ENCODE data around the gene ZNF490.

GRCh38 chr19:12626958-12627357 is 16.3 kb upstream of the ZNF490 start:
- TF ChIP-seq CTCF (IDR thresholded peaks at IDR 0.05) (no peak), REST (IDR thresholded peaks at IDR 0.05) (no peak), RAD21 (conservative IDR thresholded peaks at IDR 0.05 in 1 of 2, IDR thresholded peaks at IDR 0.05 in 1 of 2) (no peak), USF2 (IDR thresholded peaks at IDR 0.05) (no peak), POLR2A (IDR thresholded peaks at IDR 0.05; ENCODE audit: low read length) (no peak), CBX8 (IDR thresholded peaks at IDR 0.05) (no peak), MAX (IDR thresholded peaks at IDR 0.05) (no peak), E2F6 (IDR thresholded peaks at IDR 0.05; ENCODE audit: borderline replicate concordance, low read depth) (no peak), SMC3 (IDR thresholded peaks at IDR 0.05) (no peak), HOXB13 (CRISPR knock-in tag; IDR thresholded peaks at IDR 0.05; ENCODE audit: low read depth) (no peak), EHMT2 (IDR thresholded peaks at IDR 0.05; ENCODE audit: low read depth) (no peak)
